Left ventricle myocardium inferior (tissue), 1 donor: Measurements from ENCODE around the gene RAB13. TPM values are rescaled to one million over a fixed set of nuclear protein-coding genes. Genes with fewer than 3 reads are reported as not detected.

ENCODE experiments used
- DNase-seq: peaks from one replicate; pipeline ENCODE4 v3.0.0-alpha.2; 2020
- H3K27ac ChIP-seq: fragments of 200-600 bp; replicated peaks from 2 replicates; pipeline ENCODE4 v1.8.0; 2021
- H3K27me3 ChIP-seq: fragments of 200-600 bp; 2 replicates; pipeline ENCODE4 v1.8.0; 2021; ENCODE audit warnings: low read depth
- H3K36me3 ChIP-seq: fragments of 200-600 bp; 2 replicates; pipeline ENCODE4 v1.8.0; 2021
- H3K4me1 ChIP-seq: fragments of 200-600 bp; 2 replicates; pipeline ENCODE4 v1.8.0; 2021
- H3K4me3 ChIP-seq: fragments of 200-600 bp; 2 replicates; pipeline ENCODE4 v1.8.0; 2021; ENCODE audit warnings: mild to moderate bottlenecking, moderate library complexity
- H3K9me3 ChIP-seq: fragments of 200-600 bp; replicated peaks from 2 replicates; pipeline ENCODE4 v1.8.0; 2021
- intact Hi-C: fragments of 100-400 bp; cut with micrococcal nuclease; formaldehyde crosslinking; loops from one replicate; pipeline ENCODE4 v1.11.0; 2022
- total RNA-seq: library from RNA; stranded (reverse); fragmentation: NEBNext Ultra II Directional; extraction: Animal tissue kit (Norgen Biotek cat#: 25700); gene quantifications from one replicate; pipeline ENCODE4 v1.2.1, GENCODE V29; 2021
- TF ChIP-seq, protein P1 (sequence below): fragments of 200-600 bp; IDR thresholded peaks from 2 replicates; pipeline ENCODE4 v1.8.0; 2021; ENCODE audit warnings: antibody characterized with exemption, mild to moderate bottlenecking, borderline replicate concordance
- donor health status: DM: no; HTN: yes; CAD: no; lungs with severe emphysema.

The RAB13 gene
- total RNA-seq, 1 donor from 2014 or later, result 59.3 TPM

DNA sequence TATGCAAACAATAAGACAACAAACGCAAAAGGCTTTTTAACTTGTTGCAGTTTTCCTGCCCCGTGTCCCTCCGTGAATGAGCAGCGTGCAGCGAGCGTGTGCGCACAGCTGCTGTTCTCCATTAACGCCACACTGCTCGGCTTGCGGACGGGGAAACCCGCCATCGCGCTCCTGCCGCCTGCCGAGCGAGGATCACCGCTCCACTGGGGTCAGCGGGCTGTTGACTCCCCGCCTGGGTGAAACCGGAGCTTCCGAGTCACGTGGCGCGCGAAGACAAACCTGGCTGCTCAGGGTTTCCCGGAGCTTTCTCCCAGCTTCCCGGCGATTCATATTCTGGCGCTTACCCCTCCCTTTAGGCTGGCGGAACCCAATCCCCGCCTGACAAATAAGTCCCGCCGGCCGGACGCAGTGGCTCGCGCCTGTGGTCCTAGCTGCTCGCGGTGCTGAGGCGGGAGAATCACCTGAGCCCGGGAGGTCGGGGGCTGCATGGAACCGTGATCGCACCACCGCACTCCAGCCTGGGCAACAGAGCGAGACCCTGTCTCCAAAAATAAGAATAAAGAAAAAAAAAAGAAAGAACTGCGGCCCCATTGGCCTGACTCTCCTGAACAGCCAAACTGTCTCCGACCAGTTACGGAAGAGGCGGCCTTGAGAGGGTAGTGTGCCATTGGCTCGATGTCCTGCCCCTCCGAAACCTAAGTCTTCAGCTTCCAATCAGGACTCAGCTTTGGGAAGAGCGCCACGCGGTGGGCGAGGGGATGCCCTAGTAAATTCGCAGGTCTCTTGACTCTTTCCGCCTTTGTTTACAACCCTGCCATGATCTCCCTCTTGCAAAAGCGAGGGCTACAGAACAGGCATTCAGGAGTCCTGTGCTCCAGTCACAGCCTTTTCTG is 18.8 kb downstream of the RAB13 start, which contains the start of gene CREB3L4:
Gene CREB3L4 (plus strand): TSS at position 796 of the 893 bp plus-strand sequence. CDS start 624 bp downstream, outside the sequence.
- Histone ChIP-seq H3K9me3 (no peaks in the 10 kb centered on the region), H3K27me3 (no peaks in the 10 kb centered on the region), H3K4me1 (peaks cover 51% of the 10 kb centered on the region), H3K36me3 (no peaks in the 10 kb centered on the region), H3K4me3 (peak within 1 kb of the TSS; percentile 72), H3K27ac (peak within 1 kb of the TSS; percentile 96)
- TF ChIP-seq, protein P1, sequence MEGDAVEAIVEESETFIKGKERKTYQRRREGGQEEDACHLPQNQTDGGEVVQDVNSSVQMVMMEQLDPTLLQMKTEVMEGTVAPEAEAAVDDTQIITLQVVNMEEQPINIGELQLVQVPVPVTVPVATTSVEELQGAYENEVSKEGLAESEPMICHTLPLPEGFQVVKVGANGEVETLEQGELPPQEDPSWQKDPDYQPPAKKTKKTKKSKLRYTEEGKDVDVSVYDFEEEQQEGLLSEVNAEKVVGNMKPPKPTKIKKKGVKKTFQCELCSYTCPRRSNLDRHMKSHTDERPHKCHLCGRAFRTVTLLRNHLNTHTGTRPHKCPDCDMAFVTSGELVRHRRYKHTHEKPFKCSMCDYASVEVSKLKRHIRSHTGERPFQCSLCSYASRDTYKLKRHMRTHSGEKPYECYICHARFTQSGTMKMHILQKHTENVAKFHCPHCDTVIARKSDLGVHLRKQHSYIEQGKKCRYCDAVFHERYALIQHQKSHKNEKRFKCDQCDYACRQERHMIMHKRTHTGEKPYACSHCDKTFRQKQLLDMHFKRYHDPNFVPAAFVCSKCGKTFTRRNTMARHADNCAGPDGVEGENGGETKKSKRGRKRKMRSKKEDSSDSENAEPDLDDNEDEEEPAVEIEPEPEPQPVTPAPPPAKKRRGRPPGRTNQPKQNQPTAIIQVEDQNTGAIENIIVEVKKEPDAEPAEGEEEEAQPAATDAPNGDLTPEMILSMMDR, result peak; percentile 56
- peak; percentile 93 for DNase-seq
- intact Hi-C loops, result no loop called here

DNA sequence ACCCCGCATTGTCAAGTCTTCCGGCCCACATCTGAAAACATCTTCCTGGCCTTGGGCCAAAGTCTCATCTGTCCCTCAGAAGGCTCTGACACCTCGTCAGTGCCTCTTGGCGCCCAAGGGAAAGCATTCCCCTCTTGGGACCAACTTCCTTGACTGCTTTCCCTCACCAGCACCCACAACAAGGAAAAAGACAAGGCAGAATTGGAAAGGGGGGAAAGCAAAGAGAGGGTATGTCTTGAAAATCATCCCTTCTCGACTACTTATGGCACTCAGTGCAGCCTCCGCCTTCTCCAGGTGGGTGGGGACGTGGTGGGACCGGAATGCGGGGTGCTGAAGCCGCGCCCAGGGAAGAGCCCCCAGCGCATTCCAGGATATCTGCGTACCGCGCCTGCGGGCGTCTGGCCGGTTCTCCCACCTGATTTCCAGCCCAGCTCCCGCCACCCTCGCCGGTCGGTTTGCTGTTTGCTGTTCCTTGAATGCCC is 22.2 kb downstream of the RAB13 start:
- DNase-seq, result peak; percentile 42
- peaks cover 16% of the 10 kb centered on the region for H3K36me3 ChIP-seq

DNA sequence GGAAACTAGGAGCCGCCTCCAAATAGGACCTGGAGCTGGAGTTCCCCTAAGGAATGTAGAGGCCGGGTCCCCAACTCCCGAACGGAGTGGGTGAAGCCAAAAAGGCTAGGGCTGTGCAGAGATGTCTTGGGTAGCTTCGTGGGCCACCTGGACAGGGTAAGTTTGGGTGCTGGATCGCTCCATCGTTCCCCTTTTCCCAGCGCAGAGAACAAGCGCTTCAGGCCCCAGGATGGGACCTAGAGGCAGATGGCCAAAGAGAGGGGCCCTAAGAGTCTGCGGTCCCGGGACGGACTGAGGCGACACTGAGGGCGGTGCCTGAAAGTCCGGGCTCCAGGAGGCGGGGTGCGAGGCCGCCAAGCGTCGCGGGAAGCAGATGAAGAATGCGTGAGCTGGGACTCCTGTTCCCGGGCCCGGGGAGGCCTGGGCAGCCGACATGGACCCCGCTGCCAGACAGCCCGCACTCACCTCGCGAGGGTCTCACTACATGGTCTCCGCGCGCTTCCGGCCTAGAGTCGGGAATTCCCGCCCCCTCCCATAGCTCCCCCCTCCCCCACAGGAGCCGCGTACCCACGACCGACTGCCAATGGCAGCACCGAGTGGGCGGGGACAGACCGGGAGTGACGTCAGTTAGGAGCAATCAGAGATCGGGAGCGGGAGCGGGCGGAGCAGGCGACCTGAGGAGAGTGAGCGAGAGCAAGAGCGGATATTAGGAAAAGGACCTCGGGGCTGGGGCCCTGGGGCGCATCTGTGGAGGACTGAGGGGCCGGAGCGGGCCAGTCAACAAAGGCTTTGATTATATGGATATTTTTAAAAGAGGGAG is 22.9 kb downstream of the RAB13 start, which contains the start of gene SLC39A1:
Gene SLC39A1 (minus strand): TSS at position 508 of the 820 bp plus-strand sequence. CDS start 822 bp downstream, outside the sequence.
- Histone ChIP-seq H3K9me3 (no peaks in the 10 kb centered on the region), H3K4me1 (peaks cover 80% of the 10 kb centered on the region), H3K27ac (peak within 1 kb of the TSS; percentile 98), H3K4me3 (peak within 1 kb of the TSS; percentile 80), H3K27me3 (no peaks in the 10 kb centered on the region), H3K36me3 (peaks cover 16% of the 10 kb centered on the region)
- TF ChIP-seq, protein P1, result no peak
- intact Hi-C loops, result no loop called here
- peak; percentile 99 for DNase-seq

More for the DNA sequence above, 22.2 kb downstream of the RAB13 start:
- Histone ChIP-seq H3K4me1 (peaks cover 83% of the 10 kb centered on the region), H3K27ac (peak overlapping the region; percentile 98), H3K4me3 (peak overlapping the region; percentile 80), H3K9me3 (no peaks in the 10 kb centered on the region), H3K27me3 (no peaks in the 10 kb centered on the region)
- TF ChIP-seq, protein P1, result no peak
- intact Hi-C loops, result no loop called here

DNA sequence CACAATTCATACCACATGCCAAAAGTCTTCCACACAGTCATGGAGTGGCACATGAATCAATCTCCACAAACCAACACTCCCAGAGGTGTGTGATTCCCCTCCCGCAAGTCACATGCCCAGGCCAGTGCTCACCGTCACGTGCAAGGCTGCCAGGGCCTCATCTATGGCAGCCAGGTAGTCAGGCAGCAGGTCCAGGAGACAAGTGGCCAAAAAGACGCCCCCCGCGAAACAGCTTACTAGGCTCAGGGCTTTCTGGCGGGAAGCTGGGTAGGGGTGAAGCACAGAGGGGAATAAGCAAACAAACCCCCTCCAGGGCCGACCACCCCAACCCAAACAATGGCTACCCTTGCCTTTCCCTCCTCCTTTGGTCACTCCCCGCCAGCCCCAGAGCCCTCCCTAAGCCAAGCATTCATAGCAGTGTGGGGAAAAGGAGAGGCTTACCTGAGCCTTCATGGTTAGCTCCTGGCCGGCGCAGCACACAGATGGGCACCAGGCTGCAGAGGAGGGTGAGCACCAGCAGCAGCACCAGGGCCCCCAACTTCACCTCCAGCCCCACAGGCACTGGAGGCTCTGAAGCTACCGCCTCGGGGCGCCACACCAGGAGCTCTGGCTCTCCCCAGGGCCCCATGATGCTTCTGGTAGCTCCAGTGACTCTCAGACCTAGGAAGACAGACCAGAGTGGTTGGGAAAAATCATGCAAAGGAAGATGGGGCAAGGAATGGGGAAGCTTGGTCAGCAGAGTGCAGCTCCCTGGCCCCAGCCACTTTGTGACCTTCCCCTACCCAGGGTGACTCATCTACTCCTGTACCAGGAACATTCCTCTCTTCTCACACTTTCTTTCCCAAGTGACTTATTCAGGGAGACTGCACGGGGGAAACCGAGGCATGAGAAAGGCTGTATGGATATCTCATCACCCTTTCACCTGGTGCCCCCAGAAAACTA is 23.8 kb downstream of the RAB13 start:
- intact Hi-C loops, result no loop called here
- DNase-seq, result no peak
- H3K27ac ChIP-seq, result peak overlapping the region; percentile 98
- H3K4me1 ChIP-seq, result peaks cover 84% of the 10 kb centered on the region
- H3K27me3 ChIP-seq, result no peaks in the 10 kb centered on the region
- H3K9me3 ChIP-seq, result no peaks in the 10 kb centered on the region
- peak overlapping the region; percentile 80 for H3K4me3 ChIP-seq
- TF ChIP-seq, protein P1, result no peak
- peaks cover 16% of the 10 kb centered on the region for H3K36me3 ChIP-seq
